Activated naive CD8-positive, alpha-beta T cell treated with anti-CD3 and anti-CD28 coated beads, Interleukin-2, amount 50 U/mL, for 24 hours (primary cell): Measurements from ENCODE around the gene RPS6KA2.

Source experiments
- ATAC-seq: fragments of 150-1000 bp; cut with Tn5 transposase; one replicate; pipeline ENCODE4 v1.10.0; 2021
- DNase-seq: peaks from one replicate; pipeline ENCODE4 v3.0.0; 2021
- H3K27ac Mint-ChIP-seq: one replicate; pipeline ENCODE4 v1.8.0; 2021; ENCODE audit warnings: mild to moderate bottlenecking, mixed read lengths
- H3K27me3 Mint-ChIP-seq: one replicate; pipeline ENCODE4 v1.8.0; 2021; ENCODE audit warnings: mixed read lengths
- H3K36me3 Mint-ChIP-seq: one replicate; pipeline ENCODE4 v1.8.0; 2021; ENCODE audit warnings: low read depth, mixed read lengths
- H3K4me1 Mint-ChIP-seq: one replicate; pipeline ENCODE4 v1.8.0; 2021; ENCODE audit warnings: mixed read lengths
- H3K4me3 Mint-ChIP-seq: one replicate; pipeline ENCODE4 v1.8.0; 2021; ENCODE audit warnings: mild to moderate bottlenecking, moderate library complexity, mixed read lengths
- H3K9me3 Mint-ChIP-seq: one replicate; pipeline ENCODE4 v1.8.0; 2021; ENCODE audit warnings: mixed read lengths

Gene RPS6KA2

DNA sequence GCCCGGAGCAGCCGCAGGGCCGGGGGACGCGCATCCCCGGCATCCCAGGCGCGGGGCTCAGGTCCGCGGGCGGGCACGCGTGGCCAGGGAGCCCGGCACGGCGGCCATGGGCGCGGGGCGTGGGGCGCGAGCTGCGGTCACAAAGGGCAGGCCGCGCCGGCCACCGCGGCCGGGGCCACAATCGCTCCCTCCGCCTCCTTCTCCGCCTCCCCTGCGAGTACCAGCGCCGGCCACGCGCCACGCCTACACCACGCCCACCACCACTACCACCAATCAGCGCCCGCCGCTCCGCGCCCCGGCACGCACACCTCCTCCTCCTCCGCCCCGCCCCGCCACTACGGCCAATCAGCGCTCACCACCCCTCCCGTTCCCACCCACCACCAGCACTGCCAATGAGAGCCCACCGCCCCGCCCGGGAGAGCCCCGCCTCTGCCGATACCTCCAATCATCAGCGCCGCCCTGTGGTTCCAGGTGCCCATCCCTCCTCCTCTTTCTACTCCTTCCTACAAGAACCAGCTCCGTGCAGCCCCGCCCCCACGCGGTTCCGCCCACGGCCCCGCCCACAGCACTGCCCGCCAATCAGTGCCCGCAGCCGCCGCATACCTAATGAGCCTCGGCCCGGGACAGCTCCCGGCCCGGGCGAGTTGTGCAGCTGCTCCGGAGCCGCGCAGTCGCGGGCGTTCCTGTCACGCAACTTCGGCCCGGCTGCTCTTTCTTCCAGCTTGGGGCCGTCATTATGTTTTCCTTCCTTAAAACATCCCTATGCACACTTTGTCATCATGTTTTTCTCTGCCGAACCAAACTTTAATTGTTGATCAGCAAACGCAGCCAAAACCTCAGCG, at the start of gene RPS6KA2:
Gene RPS6KA2 (minus strand): TSS at position 219 of the 842 bp plus-strand sequence. CDS start 232 bp downstream, outside the sequence.
- peak; percentile 99 for DNase-seq
- Mint-ChIP-seq H3K4me1 (peaks cover 18% of the 10 kb centered on the region), H3K36me3 (no peaks in the 10 kb centered on the region), H3K27ac (peak within 1 kb of the TSS; percentile 73), H3K27me3 (peaks cover 39% of the 10 kb centered on the region), H3K9me3 (no peaks in the 10 kb centered on the region), H3K4me3 (peak within 1 kb of the TSS; percentile 88)
- peak; percentile 95 for ATAC-seq

DNA sequence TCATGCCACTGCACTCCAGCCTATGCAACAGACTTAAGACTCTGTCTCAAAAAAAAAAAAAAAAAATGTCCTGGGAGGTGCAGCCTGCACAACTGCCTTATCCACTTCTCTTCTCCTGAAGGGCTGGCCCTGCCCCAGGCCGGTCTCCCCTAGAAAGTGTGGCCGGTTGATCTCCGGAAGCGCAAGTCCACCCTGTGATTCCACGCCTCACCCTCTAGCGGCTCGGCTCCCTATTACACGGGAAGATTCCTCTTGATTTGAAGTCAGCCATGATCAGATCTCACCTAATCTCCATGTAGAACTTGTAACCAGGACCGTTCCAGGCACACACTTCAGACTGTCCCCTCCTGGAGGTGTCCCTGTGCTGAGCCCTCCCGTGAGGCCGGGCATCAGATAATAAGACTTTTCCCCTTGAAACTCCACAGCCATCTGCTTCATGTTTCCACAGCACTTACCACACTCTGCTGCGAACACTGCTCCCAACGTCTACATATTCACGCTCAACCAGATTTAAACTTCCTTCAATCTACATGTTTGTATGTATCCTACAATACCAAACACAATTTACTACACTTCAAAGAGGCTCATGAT, 49.3 kb upstream of the RPS6KA2 start:
- no peak for DNase-seq
- H3K9me3 Mint-ChIP-seq, result no peaks in the 10 kb centered on the region
- H3K4me1 Mint-ChIP-seq, result peaks cover 4% of the 10 kb centered on the region
- no peak for ATAC-seq
- H3K27ac Mint-ChIP-seq, result no peak overlapping the region
- peaks cover 9% of the 10 kb centered on the region for H3K27me3 Mint-ChIP-seq
- no peak overlapping the region for H3K4me3 Mint-ChIP-seq
- H3K36me3 Mint-ChIP-seq, result no peaks in the 10 kb centered on the region

DNA sequence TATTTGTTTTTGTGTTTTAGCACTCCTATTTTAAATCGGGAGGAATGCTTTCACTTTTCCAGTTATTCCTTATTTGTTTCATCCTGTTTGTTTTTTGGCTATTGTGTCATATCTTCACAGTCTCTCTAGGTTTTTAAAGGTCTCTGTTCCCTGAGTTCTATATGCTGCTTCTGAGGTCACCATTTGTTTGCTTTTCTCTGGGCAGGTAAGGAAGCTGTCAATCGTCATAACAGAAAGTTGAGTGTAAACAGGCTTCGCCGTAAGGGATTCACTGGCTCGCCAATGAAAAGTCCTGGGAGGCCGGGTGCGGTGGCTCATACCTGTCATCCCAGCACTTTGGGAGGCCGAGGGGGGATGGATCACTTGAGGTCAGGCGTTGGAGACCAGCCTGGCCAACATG, 48.7 kb upstream of the RPS6KA2 start:
- H3K27me3 Mint-ChIP-seq, result peaks cover 9% of the 10 kb centered on the region
- DNase-seq, result no peak
- no peaks in the 10 kb centered on the region for H3K9me3 Mint-ChIP-seq

DNA sequence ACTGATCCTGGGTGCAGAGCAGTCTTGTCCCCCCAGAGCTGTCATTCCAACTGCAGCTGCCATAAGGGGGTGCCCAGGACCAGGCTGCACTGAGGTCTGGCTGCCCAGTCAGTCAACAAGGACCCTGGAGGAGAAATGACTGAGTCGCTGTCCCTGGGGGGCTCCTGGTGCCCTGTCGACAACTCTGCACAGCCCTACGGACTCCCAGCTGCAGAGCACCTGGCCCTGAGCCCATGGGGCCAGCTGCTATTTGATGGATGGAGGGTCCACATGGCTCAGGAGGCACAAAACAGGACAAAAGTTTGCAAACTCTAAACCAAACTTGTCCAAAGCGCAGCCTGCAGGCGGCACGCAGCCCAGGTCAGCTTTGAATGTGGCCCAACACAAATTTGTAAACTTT, 46.3 kb upstream of the RPS6KA2 start:
- H3K27me3 Mint-ChIP-seq, result peaks cover 12% of the 10 kb centered on the region
- H3K27ac Mint-ChIP-seq, result no peak overlapping the region
- no peaks in the 10 kb centered on the region for H3K9me3 Mint-ChIP-seq
- no peaks in the 10 kb centered on the region for H3K36me3 Mint-ChIP-seq
- ATAC-seq (no peak), DNase-seq (no peak)
- no peak overlapping the region for H3K4me3 Mint-ChIP-seq
- H3K4me1 Mint-ChIP-seq, result peaks cover 4% of the 10 kb centered on the region

More for the DNA sequence above, 48.7 kb upstream of the RPS6KA2 start:
- Mint-ChIP-seq H3K4me3 (no peak overlapping the region), H3K4me1 (peaks cover 4% of the 10 kb centered on the region), H3K27ac (no peak overlapping the region), H3K36me3 (no peaks in the 10 kb centered on the region)
- no peak for ATAC-seq

DNA sequence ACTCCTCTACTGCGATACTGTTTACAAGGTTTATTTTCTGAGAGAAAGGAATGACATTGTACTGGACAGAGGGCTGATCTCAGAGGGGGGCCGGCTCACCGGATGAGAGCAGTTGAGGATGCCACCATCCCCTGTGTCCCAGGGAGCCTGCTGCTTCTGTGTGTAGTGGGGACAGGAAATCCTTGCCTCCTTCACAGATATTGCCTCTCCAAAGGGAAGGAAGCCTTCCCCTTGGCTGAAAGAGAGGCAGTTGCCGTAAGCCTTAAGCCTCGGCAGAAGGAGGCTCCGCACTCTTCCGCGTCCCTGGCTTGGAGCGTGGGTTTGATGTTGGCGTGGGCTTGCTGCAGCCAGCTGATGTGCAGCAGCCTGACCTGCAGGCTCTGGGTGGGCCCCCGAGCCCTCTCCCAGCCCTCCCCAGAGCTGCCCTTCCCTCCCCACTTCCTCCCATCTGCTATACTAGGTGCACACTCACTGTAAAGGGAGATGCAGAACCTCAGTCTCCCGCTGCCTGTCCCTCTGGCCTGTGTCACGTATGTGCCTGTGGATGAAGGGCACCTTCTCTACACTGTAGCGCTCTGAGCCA, 45.7 kb upstream of the RPS6KA2 start:
- H3K36me3 Mint-ChIP-seq, result no peaks in the 10 kb centered on the region
- H3K4me1 Mint-ChIP-seq, result peaks cover 4% of the 10 kb centered on the region
- DNase-seq (no peak), ATAC-seq (no peak)
- H3K27ac Mint-ChIP-seq, result no peak overlapping the region
- no peak overlapping the region for H3K4me3 Mint-ChIP-seq
- no peaks in the 10 kb centered on the region for H3K9me3 Mint-ChIP-seq
- H3K27me3 Mint-ChIP-seq, result peaks cover 12% of the 10 kb centered on the region

DNA sequence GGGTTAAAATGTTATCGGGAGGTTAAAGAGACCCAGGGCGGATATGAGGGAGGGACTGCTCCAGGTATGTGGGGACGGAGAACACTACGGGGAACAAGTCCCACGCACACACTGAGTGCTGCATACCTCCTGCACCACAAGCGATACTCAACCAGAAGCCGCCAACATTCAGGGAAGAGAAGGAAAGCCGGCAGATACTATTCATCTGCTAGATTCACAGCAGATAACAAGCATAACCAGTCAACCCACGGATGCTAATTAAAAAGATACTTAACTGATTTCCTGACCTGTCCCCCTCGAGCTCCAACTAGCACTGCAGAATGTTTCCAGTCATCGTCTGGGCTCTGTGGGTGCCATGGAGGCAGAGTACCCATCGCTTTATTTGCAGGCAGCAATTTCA, 45.1 kb upstream of the RPS6KA2 start:
- Mint-ChIP-seq H3K4me1 (peaks cover 4% of the 10 kb centered on the region), H3K27me3 (peaks cover 12% of the 10 kb centered on the region), H3K27ac (no peak overlapping the region), H3K36me3 (no peaks in the 10 kb centered on the region), H3K4me3 (no peak overlapping the region), H3K9me3 (no peaks in the 10 kb centered on the region)
- DNase-seq, result no peak
- no peak for ATAC-seq

DNA sequence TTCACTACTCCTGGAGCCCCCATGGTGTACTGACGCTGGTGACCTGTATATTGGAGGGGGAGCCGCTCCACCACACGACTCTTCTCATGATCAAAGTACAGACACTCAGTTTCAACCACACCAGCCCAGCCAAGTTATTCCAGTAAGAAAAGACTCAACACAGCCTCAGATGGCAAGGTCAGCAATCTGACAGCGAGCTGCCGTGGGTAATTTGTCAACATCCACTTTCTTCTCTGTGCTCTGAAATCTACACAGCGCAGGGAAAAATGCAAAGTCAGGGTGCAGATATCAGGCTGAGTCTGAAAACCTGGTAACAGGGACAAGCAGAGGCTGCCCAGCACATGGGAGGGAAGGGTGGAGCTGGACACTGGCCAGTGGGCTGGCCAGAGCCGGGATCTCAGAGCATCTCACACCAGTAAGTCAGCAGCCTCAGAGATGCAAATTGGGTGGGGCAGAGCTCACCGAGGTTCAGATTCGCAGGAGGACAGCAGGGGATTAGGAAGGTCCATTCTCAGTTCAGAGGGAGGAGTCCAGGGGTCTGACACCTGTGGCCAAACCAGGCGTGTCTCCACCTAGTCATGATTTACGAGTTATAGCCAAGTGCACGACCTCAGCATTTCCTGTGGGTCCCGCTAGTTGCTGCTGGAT, 44.5 kb upstream of the RPS6KA2 start:
- H3K9me3 Mint-ChIP-seq, result no peaks in the 10 kb centered on the region
- no peak for ATAC-seq
- H3K27me3 Mint-ChIP-seq, result peaks cover 12% of the 10 kb centered on the region
- H3K36me3 Mint-ChIP-seq, result no peaks in the 10 kb centered on the region
- H3K4me1 Mint-ChIP-seq, result peaks cover 4% of the 10 kb centered on the region
- H3K4me3 Mint-ChIP-seq, result no peak overlapping the region
- no peak overlapping the region for H3K27ac Mint-ChIP-seq
- DNase-seq, result no peak

DNA sequence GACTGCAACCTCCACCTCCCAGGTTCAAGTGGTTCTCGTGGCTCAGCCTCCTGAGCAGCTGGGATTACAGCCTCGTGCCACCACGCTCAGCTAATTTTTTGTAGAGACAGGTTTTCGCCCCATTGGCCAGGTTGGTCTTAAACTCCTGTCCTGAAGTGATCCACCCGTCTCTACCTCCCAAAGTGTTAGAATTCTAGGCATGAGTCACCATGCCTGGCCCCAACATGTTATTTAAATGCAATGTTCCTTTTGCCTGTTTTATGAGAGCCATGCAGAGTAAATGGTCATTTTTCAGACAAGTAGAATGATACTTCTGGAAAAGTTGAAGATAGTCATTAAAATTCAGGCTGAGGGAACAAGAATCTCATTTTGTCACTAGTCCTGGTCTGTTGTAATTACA, 43.8 kb upstream of the RPS6KA2 start:
- Mint-ChIP-seq H3K27ac (no peak overlapping the region), H3K36me3 (no peaks in the 10 kb centered on the region), H3K4me1 (peaks cover 4% of the 10 kb centered on the region), H3K27me3 (peaks cover 12% of the 10 kb centered on the region), H3K9me3 (no peaks in the 10 kb centered on the region), H3K4me3 (no peak overlapping the region)
- no peak for DNase-seq
- no peak for ATAC-seq

DNA sequence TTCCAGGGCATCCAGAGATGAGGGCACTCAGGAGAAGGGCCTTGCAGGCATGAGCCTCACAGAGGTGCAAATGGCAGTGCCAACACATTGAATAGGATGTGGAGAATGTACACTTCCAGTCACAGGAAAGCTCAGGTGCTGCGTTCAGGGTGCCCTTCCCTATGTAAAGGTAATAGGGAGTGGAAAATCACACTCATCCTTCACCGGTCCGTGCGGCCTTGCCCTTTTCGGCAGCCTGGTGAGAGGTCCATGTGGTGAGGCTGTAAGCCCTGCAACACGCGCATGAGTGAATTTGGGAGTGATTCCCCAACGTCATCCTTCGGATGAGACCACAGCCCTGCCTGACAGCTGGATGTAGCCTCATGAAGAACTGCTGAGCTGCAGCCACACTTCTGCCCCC, 43.0 kb upstream of the RPS6KA2 start:
- peaks cover 12% of the 10 kb centered on the region for H3K27me3 Mint-ChIP-seq
- H3K4me1 Mint-ChIP-seq, result peaks cover 4% of the 10 kb centered on the region
- DNase-seq (no peak), ATAC-seq (no peak)
- no peaks in the 10 kb centered on the region for H3K9me3 Mint-ChIP-seq
- H3K4me3 Mint-ChIP-seq, result no peak overlapping the region
- H3K27ac Mint-ChIP-seq, result no peak overlapping the region
- H3K36me3 Mint-ChIP-seq, result no peaks in the 10 kb centered on the region

DNA sequence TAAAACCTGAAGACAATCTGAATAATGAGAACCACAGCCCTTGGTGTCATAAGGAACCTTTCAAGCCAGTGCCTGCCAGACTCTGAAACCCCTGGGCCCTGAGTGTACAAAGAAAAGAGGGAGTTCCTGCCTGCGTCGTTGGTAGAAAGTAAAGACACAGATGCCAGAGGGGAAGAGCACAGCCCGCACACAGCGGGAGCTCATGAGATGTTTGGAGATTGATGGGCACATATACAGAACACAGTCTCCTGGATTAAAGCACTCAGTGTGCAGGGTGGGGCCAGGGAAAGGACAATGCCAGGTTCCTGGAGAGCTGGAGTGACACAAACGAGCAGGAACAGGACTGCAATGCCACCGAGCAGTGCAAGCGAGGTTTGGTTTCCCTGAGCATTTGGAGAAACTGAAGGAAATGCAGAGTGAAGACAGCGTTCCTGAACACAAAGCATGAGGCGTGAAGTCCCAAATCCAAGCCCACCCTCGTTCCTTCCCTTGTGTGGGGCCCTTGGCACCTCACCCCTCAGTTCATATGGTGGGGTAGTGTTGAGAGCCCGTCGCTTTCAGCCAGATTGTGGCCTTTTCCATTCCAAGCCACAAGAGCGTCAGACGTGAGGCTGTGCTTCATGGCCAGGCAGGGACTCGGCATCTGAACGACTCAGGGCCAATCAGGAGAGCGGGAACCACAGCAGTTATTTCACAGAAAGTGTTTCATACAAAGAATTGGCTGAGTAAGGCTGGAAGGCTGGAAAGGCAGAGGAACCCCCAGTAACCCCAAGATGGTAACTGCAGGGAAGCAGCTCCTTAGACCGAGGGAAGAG, 41.0 kb upstream of the RPS6KA2 start:
- no peaks in the 10 kb centered on the region for H3K36me3 Mint-ChIP-seq
- H3K4me1 Mint-ChIP-seq, result peaks cover 4% of the 10 kb centered on the region
- H3K27me3 Mint-ChIP-seq, result peaks cover 12% of the 10 kb centered on the region
- no peak overlapping the region for H3K27ac Mint-ChIP-seq
- ATAC-seq (no peak), DNase-seq (no peak)
- no peak overlapping the region for H3K4me3 Mint-ChIP-seq
- no peaks in the 10 kb centered on the region for H3K9me3 Mint-ChIP-seq

DNA sequence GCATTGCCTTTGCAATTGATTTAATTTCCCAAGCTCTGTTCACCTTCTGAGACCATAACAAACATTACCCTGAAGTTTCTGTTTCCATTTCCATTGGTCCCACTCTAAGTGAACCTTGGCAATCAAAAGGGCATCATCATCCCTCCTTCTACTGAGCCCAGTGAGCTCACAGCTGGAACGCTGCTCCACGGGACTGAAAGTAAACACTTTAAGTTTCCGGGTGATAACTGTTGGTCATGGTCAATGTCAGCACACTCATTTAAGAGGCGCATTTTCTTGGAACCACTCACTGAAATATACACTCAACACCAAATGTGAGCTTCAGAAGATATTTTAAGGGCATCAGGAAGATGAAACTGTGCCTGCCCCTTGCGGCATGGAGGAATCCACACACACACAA, 37.1 kb upstream of the RPS6KA2 start:
- no peak for DNase-seq
- no peaks in the 10 kb centered on the region for H3K4me1 Mint-ChIP-seq
- peaks cover 7% of the 10 kb centered on the region for H3K27me3 Mint-ChIP-seq
- H3K36me3 Mint-ChIP-seq, result no peaks in the 10 kb centered on the region
- H3K27ac Mint-ChIP-seq, result no peak overlapping the region
- H3K4me3 Mint-ChIP-seq, result no peak overlapping the region
- no peak for ATAC-seq
- no peaks in the 10 kb centered on the region for H3K9me3 Mint-ChIP-seq

DNA sequence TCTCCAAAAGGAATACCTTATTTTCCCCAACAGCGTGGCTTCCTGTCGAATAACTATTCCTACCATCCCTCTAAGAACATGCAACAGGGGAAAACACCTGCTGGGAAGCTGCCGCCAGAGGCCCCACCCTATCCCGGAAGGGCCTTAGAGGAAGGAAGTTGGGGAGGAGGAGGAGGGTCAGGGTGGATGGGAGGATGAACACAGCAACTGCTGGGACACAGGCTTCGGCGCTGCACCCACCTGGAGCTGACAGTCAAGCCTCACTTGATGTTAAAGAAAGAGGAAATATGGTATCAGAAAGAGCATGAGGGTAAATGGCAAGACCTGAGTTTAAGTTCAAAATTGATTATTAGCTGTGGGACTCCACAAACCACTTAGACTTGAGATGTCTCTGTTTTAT, 36.5 kb upstream of the RPS6KA2 start:
- DNase-seq (no peak), ATAC-seq (no peak)
- no peaks in the 10 kb centered on the region for H3K36me3 Mint-ChIP-seq
- no peak overlapping the region for H3K4me3 Mint-ChIP-seq
- no peaks in the 10 kb centered on the region for H3K9me3 Mint-ChIP-seq
- H3K4me1 Mint-ChIP-seq, result no peaks in the 10 kb centered on the region
- H3K27me3 Mint-ChIP-seq, result peaks cover 12% of the 10 kb centered on the region
- H3K27ac Mint-ChIP-seq, result no peak overlapping the region

DNA sequence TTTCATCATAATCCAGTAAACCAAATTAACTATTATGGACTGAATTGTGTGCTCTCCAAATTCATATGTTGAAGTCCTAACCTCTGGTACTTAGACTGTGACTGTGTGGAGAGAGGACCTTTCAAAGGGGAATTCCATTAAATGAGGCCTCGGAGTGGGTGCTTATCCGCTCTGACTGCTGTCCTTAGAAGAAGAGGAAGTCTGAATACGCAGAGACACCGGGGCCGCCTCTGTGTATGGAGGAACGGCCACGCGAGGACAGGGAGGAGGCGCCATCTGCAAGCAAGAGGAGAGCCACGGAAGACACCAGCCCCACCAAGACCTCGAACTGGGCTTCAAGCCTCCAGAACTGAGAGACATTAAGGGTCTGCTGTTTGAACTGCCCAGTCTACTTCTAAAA, 35.6 kb upstream of the RPS6KA2 start:
- no peak overlapping the region for H3K4me3 Mint-ChIP-seq
- ATAC-seq (no peak), DNase-seq (no peak)
- H3K9me3 Mint-ChIP-seq, result no peaks in the 10 kb centered on the region
- peaks cover 1% of the 10 kb centered on the region for H3K4me1 Mint-ChIP-seq
- H3K27me3 Mint-ChIP-seq, result peaks cover 17% of the 10 kb centered on the region
- no peaks in the 10 kb centered on the region for H3K36me3 Mint-ChIP-seq
- H3K27ac Mint-ChIP-seq, result no peak overlapping the region
